Smooth muscle cell (in vitro differentiated cells): ENCODE measurements around the gene GLB1L3. TPM values are rescaled to one million over a fixed set of nuclear protein-coding genes. Genes with fewer than 3 reads are reported as not detected.

Experiments
- DNase-seq: peaks from one replicate; lab custom pipeline; 2025; ENCODE audit not compliant: unreplicated experiment; lab: John Stamatoyannopoulos, UW
- H2AFZ ChIP-seq: fragments of 200-600 bp; sonication (generic); 2 replicates; pipeline ENCODE4 v1.6.0; 2016; ENCODE audit warnings: antibody characterized with exemption, low read depth, mild to moderate bottlenecking
- H3F3A ChIP-seq: fragments of 200-600 bp; sonication (generic); 2 replicates; pipeline ENCODE4 v1.6.0; 2017; ENCODE audit warnings: antibody characterized with exemption, low read depth
- H3K27ac ChIP-seq: fragments of 200-600 bp; sonication (generic); 2 replicates; pipeline ENCODE4 v1.5.1; 2016; ENCODE audit warnings: low read depth, mild to moderate bottlenecking
- H3K27me3 ChIP-seq: fragments of 200-600 bp; sonication (generic); 2 replicates; pipeline ENCODE4 v1.6.1; 2016; ENCODE audit warnings: low read depth, mild to moderate bottlenecking
- H3K36me3 ChIP-seq: fragments of 200-600 bp; sonication (generic); 2 replicates; pipeline ENCODE4 v1.5.1; 2016; ENCODE audit warnings: low read depth
- H3K4me1 ChIP-seq: fragments of 200-600 bp; sonication (generic); 2 replicates; pipeline ENCODE4 v1.5.1; 2016; ENCODE audit warnings: low read depth
- H3K4me2 ChIP-seq: fragments of 200-600 bp; sonication (generic); 2 replicates; pipeline ENCODE4 v1.6.0; 2016; ENCODE audit warnings: mild to moderate bottlenecking
- H3K4me3 ChIP-seq: fragments of 200-600 bp; sonication (generic); 2 replicates; pipeline ENCODE4 v1.5.1; 2016; ENCODE audit warnings: mild to moderate bottlenecking
- H3K79me2 ChIP-seq: fragments of 200-600 bp; sonication (generic); 2 replicates; pipeline ENCODE4 v1.6.0; 2016; ENCODE audit warnings: low read depth, mild to moderate bottlenecking
- H3K9ac ChIP-seq: fragments of 200-600 bp; sonication (generic); 2 replicates; pipeline ENCODE4 v1.6.0; 2016; ENCODE audit warnings: low read depth
- H3K9me3 ChIP-seq: fragments of 200-600 bp; sonication (generic); replicated peaks from 2 replicates; pipeline ENCODE4 v1.5.1; 2016; ENCODE audit warnings: low read depth
- H4K20me1 ChIP-seq: fragments of 200-600 bp; sonication (generic); 2 replicates; pipeline ENCODE4 v1.6.0; 2016; ENCODE audit warnings: low read depth
- WGBS: methylation state at CpG from one replicate; pipeline ENCODE4 v1.1.7; 2016; ENCODE audit warnings: low lambda C conversion rate; 5-methylcytosine and 5-hydroxymethylcytosine counted together
- polyA plus RNA-seq: library from polyadenylated mRNA; unstranded; fragments of >200 nt; fragmentation: Nextera tagmentation; extraction: Ambion mirVana; gene quantifications from 2 replicates; pipeline ENCODE4 v1.2.1, GENCODE V29; 2016
- total RNA-seq: library from RNA; depleted of rRNA; stranded (reverse); fragments of >200 nt; gene quantifications from 2 replicates; pipeline ENCODE4 v1.2.3, GENCODE V29; 2014
- TF ChIP-seq, protein P1 (sequence below): fragments of 200-600 bp; sonication (generic); IDR thresholded peaks from 2 replicates; pipeline ENCODE4 v1.5.1; 2017; ENCODE audit warnings: borderline replicate concordance, mild to moderate bottlenecking, antibody characterized with exemption; ENCODE audit not compliant: insufficient read depth, poor library complexity, severe bottlenecking

Gene GLB1L3
- total and polyA plus RNA-seq, 2 experiments from 2014 or later: not detected

DNA sequence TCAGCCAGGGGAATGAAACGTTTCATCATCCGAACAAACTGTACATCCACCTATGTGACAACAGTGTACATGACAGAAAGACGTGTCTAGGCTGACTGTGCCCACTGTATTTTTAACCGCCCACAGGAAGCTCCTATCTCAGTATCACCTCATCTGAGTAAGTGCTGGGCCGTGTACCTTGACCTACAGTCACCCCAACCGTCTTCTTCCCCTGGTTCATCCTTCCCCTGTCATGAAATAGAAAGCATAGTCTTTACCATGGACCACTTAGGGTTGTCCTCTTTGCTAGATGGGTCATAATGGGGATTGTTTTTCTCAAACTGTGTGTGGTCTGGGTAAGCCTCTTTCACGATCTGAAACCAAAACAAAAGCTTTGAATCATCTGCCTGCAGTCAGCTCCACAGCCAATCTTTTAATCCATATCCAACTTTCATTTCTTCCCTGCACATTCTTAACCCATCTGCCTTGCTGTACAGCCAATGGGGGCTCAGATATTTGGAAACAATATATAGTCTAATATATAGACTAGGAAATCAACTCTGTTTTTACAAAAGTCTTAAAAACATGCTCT lies 27.2 kb upstream of the GLB1L3 start:
- H3K4me2 ChIP-seq: no peak overlapping the region
- 88% methylated on average over 7 of the region's 7 CpGs for WGBS
- peaks cover 8% of the 10 kb centered on the region for H3K36me3 ChIP-seq
- peaks cover 5% of the 10 kb centered on the region for H3K79me2 ChIP-seq
- H2AFZ ChIP-seq: no peak overlapping the region
- no peak overlapping the region for H3K27ac ChIP-seq
- no peak for DNase-seq
- no peaks in the 10 kb centered on the region for H4K20me1 ChIP-seq
- H3K27me3 ChIP-seq: no peaks in the 10 kb centered on the region
- no peak overlapping the region for H3K4me3 ChIP-seq
- no peaks in the 10 kb centered on the region for H3F3A ChIP-seq
- no peak overlapping the region for H3K9ac ChIP-seq
- TF ChIP-seq, protein P1, sequence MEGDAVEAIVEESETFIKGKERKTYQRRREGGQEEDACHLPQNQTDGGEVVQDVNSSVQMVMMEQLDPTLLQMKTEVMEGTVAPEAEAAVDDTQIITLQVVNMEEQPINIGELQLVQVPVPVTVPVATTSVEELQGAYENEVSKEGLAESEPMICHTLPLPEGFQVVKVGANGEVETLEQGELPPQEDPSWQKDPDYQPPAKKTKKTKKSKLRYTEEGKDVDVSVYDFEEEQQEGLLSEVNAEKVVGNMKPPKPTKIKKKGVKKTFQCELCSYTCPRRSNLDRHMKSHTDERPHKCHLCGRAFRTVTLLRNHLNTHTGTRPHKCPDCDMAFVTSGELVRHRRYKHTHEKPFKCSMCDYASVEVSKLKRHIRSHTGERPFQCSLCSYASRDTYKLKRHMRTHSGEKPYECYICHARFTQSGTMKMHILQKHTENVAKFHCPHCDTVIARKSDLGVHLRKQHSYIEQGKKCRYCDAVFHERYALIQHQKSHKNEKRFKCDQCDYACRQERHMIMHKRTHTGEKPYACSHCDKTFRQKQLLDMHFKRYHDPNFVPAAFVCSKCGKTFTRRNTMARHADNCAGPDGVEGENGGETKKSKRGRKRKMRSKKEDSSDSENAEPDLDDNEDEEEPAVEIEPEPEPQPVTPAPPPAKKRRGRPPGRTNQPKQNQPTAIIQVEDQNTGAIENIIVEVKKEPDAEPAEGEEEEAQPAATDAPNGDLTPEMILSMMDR: no peak
- H3K9me3 ChIP-seq: no peaks in the 10 kb centered on the region
- H3K4me1 ChIP-seq: peaks cover 7% of the 10 kb centered on the region

DNA sequence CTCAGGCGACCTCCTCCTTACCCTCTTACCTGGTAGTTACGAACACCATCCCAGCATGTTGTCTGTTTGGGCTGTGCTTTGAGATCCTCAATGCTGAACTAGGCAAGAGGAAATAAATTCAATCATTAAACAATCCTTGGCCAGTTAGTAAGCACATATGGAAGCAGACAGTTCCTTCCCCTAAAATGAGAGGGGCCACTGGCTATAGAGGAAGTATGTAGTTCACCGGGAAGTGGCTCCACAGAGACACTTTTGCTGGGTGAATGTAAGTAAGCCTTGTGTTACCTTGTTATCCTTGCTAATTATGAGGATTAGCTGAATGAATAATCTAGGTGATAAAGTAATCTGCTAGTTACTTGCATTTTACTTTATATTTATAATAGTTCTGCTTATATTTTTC lies 25.9 kb upstream of the GLB1L3 start:
- Histone ChIP-seq H3K79me2 (peaks cover 14% of the 10 kb centered on the region), H3K36me3 (peaks cover 3% of the 10 kb centered on the region)

DNA sequence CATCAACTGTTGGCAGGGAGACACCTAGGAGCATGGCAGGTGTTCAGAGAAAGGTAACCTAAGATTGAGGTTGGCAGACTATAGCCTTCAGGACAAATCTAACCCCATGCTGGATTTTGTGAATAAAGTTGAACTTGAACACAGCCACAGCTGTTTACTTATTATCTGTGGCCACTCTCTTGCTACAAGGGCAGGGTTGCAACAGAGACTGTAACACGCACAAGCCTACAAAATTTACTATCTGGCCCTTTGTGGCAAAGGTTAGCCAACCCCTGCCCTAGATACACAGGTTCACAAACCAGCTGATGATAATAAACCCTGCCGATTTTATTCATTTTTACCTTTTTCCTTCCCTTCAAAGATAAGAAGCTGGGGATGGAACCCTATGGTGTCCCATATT lies 25.5 kb upstream of the GLB1L3 start:
- Histone ChIP-seq H3K36me3 (peaks cover 3% of the 10 kb centered on the region), H3K9ac (no peak overlapping the region), H3K4me2 (no peak overlapping the region), H4K20me1 (no peaks in the 10 kb centered on the region), H3K9me3 (no peaks in the 10 kb centered on the region), H3K79me2 (peaks cover 14% of the 10 kb centered on the region), H3F3A (no peaks in the 10 kb centered on the region), H3K4me1 (peaks cover 14% of the 10 kb centered on the region), H3K27ac (no peak overlapping the region), H2AFZ (no peak overlapping the region), H3K4me3 (no peak overlapping the region), H3K27me3 (no peaks in the 10 kb centered on the region)
- TF ChIP-seq, protein P1: no peak
- no peak for DNase-seq
- 96% methylated on average over 2 of the region's 2 CpGs for WGBS

More for the DNA sequence above, 25.9 kb upstream of the GLB1L3 start:
- Histone ChIP-seq H3K4me1 (peaks cover 14% of the 10 kb centered on the region), H2AFZ (no peak overlapping the region), H3K27me3 (no peaks in the 10 kb centered on the region), H3K4me2 (no peak overlapping the region), H3F3A (no peaks in the 10 kb centered on the region), H3K9me3 (no peaks in the 10 kb centered on the region), H3K9ac (no peak overlapping the region), H3K4me3 (no peak overlapping the region), H4K20me1 (no peaks in the 10 kb centered on the region), H3K27ac (no peak overlapping the region)
- no peak for DNase-seq
- 99% methylated on average over 3 of the region's 3 CpGs for WGBS
- TF ChIP-seq, protein P1: no peak
